NT2/D1 (cell line): Measurements from ENCODE around the gene RAB5IF.

ENCODE experiments used
- SUZ12 ChIP-seq: IDR thresholded peaks from 2 replicates; pipeline ENCODE4 v1.6.1; 2011; ENCODE audit not compliant: insufficient read length, insufficient read depth; ENCODE audit errors: extremely low read depth
- YY1 ChIP-seq: IDR thresholded peaks from 2 replicates; pipeline ENCODE4 v1.6.1; 2011; ENCODE audit not compliant: insufficient read length, insufficient read depth
- ZNF274 ChIP-seq: IDR thresholded peaks from 2 replicates; pipeline ENCODE4 v1.6.1; 2011; ENCODE audit warnings: mild to moderate bottlenecking, low read depth, low read length

- TF ChIP-seq YY1 (no peak), SUZ12 (no peak), ZNF274 (no peak)
Observed at GRCh38 chr20:36654506-36654905, 48.9 kb downstream of the RAB5IF start.
